Stomach smooth muscle (tissue), 2 donors: ENCODE measurements around the gene INHBE.
"Not testable (repeated sequence)": the region's sequence is repeated elsewhere in the genome, so short reads cannot be mapped to it uniquely, and the experiment has no call there.

Source experiments
- H3K27ac ChIP-seq: one replicate; pipeline ENCODE4 v1.7.0; 2013; ENCODE audit warnings: mild to moderate bottlenecking, low read length, inconsistent platforms
- H3K27me3 ChIP-seq, 2 donors: one replicate each; pipeline ENCODE4 v1.7.0; 2013; ENCODE audit warnings: low read length in 2 of 2; ENCODE audit not compliant: insufficient read depth in 2 of 2, control insufficient read depth in 1 of 2
- H3K36me3 ChIP-seq, 2 donors: one replicate each; pipeline ENCODE4 v1.7.0; 2013; ENCODE audit warnings: low read length in 2 of 2; ENCODE audit not compliant: control insufficient read depth in 2 of 2, insufficient read depth in 2 of 2
- H3K4me1 ChIP-seq: one replicate; pipeline ENCODE4 v1.7.0; 2013; ENCODE audit warnings: low read length; ENCODE audit not compliant: control insufficient read depth, insufficient read depth
- H3K4me3 ChIP-seq, 2 donors: one replicate each; pipeline ENCODE4 v1.7.0; 2013; ENCODE audit warnings: low read length in 2 of 2
- H3K9ac ChIP-seq, 2 donors: one replicate each; pipeline ENCODE4 v1.7.0; 2013; ENCODE audit warnings: low read length in 2 of 2, mild to moderate bottlenecking in 1 of 2
- H3K9me3 ChIP-seq, 2 donors: one replicate each; pipeline ENCODE4 v1.7.0; 2013; ENCODE audit warnings: low read length in 2 of 2; ENCODE audit not compliant: control insufficient read depth in 2 of 2
- donor health status: healthy.
- donor health status: Pancreatic carcinoma.

INHBE gene

DNA sequence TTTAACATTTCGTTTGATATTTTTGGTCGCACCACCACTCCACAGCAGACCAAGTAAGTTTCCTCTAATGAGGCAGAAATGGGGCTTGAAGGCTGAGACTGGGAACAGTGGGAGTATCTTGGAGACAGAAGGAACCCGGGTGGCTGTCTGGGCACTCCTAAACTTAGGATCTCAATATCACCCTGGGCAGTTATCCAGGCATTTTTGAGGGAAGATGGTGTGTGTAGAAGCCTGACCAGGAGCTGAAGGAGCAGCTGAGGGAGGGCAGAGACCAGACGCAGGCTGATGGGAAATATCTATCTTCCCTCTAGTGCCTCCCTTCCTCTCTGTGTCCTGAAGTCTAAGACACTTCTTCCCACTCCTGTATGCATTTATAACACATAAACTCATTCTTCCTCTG lies 43.5 kb downstream of the INHBE start:
- Histone ChIP-seq H3K36me3 (peaks cover 35 to 37% of the 10 kb centered on the region in 2 donors), H3K27ac (no peak overlapping the region), H3K4me1 (no peaks in the 10 kb centered on the region), H3K4me3 (no peak overlapping the region), H3K27me3 (no peaks in the 10 kb centered on the region), H3K9ac (no peak overlapping the region), H3K9me3 (no peaks in the 10 kb centered on the region)

DNA sequence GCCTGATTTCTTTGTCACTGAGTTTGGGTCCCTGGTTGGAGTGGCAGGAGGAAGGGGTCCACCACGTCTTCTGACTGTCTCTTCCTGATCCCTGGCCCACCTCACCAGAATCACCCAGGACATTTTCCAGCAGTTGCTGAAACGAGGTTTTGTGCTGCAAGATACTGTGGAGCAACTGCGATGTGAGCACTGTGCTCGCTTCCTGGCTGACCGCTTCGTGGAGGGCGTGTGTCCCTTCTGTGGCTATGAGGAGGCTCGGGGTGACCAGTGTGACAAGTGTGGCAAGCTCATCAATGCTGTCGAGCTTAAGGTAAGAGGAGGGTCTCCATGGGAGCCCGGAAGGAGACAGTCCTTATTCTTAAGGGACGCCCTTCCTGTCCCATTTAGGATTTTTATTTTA lies 45.1 kb downstream of the INHBE start:
- Histone ChIP-seq H3K9me3 (no peaks in the 10 kb centered on the region), H3K4me3 (no peak overlapping the region), H3K4me1 (no peaks in the 10 kb centered on the region), H3K27me3 (no peaks in the 10 kb centered on the region), H3K36me3 (peaks cover 44 to 47% of the 10 kb centered on the region in 2 donors), H3K9ac (no peak overlapping the region), H3K27ac (no peak overlapping the region)

DNA sequence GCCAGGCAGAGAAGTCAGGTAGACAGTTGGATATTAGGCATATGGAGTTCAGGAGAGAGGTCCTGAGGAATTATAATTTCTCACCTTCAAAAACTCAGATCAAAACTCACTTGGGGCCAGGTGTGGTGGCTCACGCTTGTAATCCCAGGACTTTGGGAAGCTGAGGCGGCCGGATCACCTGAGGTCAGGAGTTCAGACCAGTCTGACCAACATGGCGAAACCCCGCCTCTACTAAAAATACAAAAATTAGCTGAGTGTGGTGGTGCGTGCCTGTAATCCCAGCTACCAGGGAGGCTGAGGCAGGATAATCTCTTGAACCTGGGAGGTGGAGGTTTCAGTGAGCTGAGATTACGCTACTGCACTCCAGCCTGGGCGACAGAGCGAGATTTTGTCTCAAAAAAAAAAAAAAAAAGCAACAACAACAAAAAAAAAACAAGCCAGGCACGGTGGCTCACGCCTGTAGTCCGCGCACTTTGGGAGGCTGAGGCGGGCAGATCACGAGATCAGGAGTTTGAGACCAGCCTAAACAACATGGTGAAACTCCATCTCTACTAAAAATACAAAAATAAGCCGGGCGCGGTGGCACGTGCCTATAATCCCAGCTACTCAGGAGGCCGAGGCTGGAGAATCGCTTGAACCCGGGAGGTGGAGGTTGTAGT lies 47.3 kb downstream of the INHBE start:
- not testable (repeated sequence) for H3K4me3 ChIP-seq, H3K9ac ChIP-seq, H3K4me1 ChIP-seq, H3K27me3 ChIP-seq, H3K27ac ChIP-seq, H3K9me3 ChIP-seq
- peaks cover 46 to 55% of the 10 kb centered on the region in 2 donors for H3K36me3 ChIP-seq

DNA sequence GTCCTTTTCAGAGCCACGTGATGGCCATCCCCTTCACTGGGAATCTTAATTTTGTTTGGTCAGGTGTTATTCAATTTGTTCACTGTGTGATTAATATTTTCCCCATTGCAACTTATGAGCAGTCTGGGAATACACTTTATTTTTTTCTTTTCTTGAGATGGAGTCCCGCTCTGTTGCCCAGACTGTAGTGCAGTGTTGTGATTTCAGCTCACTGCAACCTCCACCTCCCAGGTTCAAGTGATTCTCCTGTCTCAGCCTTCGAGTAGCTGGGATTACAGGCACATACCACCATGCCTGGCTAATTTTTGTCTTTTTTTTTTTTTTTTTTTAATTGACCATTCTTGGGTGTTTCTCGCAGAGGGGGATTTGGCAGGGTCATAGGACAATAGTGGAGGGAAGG lies 51.4 kb downstream of the INHBE start:
- H3K4me3 ChIP-seq, H3K9ac ChIP-seq, H3K4me1 ChIP-seq, H3K9me3 ChIP-seq, H3K27ac ChIP-seq, H3K27me3 ChIP-seq: not testable (repeated sequence)
- H3K36me3 ChIP-seq, result peaks cover 22 to 34% of the 10 kb centered on the region in 2 donors
